Measurements from ENCODE around the gene PLPP1.

The PLPP1 gene

DNA sequence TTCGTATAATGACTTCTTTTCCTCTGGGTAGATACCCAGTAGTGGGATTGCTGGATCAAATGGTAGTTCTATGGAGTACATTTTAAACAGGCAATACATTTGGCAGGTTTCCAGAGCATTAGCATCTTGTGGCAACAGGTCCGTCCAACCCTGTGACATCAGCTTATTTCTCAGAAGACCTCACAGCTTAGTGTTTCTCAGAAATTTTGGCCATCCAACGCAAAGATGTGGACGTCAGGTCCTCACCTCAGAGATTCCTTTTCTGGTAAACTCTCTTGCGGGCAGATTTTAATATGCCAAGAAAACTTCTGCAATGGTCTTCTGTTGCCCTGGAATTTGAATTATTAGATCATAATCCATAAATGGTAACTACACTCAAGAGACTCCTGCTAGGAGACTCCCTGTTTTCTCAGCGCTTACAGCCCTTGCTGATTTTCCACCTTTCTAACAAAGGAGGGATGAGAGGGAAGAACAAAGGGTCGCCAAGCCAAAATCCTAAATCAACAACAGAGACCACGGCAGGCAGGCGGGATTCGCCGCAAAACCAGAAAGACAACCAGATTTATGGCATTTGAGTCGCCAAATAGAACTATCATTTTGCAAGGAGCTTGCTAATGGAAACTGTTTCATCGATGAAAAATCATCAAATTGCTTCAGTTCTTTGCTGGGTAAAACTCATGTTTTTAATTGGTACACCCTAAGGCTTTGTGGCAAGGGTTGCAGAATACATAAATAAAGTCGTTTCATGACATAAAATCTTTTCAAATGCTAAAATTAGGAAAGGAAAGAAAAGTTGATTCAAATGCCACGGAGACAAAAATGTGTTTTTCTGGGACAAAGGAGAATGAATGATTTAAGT, 34.1 kb upstream of the PLPP1 start:
- TF ChIP-seq GATA2 (IDR thresholded peaks at IDR 0.05; ENCODE audit: low read depth, low read length) (no peak), GATA3 (IDR thresholded peaks at IDR 0.05; ENCODE audit: low read depth, low read length) (no peak)

DNA sequence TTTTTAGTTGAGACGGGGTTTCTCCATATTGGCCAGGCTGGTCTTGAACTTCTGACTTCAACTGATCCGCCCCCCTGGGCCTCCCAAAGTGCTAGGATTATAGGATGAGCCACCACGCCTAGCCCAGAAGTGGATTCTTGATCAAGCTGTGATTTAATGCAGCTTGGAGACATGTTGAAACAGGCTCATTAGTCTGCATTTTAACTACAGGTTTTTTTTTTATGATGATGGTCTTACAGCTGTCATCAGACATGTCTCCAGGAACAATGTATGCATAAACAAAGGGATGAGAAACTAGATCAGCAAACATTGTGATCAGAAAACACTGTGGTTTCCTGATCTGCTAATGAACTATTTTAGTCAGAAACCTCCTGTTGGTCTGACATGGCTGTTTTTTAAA, 30.0 kb upstream of the PLPP1 start:
- TF ChIP-seq GATA3 (IDR thresholded peaks at IDR 0.05; ENCODE audit: low read depth, low read length) (no peak), GATA2 (IDR thresholded peaks at IDR 0.05; ENCODE audit: low read depth, low read length) (no peak)

DNA sequence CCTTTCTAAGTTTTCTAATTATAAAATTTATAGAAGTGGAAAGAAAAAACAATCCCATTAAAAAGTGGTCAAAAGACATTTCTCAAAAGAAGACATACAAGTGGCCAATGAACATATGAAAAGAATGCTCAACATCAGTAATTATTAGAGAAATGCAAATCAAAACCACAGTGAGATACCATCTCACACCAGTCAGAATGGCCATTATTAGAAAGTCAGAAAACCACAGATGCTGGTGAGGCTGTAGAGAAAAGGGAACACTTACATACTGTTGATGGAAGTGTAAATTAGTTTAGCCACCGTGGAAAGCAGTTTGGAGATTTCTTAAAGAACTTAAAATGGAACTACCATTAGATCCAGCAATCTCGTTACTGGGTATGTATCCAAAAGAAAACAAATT, 23.7 kb upstream of the PLPP1 start:
- TF ChIP-seq GATA3 (IDR thresholded peaks at IDR 0.05; ENCODE audit: low read depth, low read length): no peak
- TF ChIP-seq GATA2 (IDR thresholded peaks at IDR 0.05; ENCODE audit: low read depth, low read length): no peak

DNA sequence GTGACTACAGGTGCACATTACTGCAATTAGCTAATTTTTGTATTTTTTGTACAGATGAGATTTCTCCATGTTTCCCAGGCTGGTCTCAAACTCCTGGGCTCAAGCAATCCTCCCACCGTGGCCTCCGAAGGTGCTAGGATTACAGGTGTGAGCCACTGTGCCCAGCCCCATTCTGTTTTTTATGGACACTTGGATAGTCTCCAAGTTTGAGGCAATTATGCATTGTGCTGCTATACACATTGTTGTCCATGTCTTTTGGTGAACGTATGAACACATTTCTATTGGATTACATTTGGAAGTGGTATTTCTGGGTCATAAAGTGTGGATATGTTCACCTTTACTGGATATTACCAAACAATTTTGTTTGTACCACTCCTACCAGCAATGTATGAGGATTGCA, 22.4 kb upstream of the PLPP1 start:
- TF ChIP-seq GATA2 (IDR thresholded peaks at IDR 0.05; ENCODE audit: low read depth, low read length): no peak
- no peak for TF ChIP-seq GATA3 (IDR thresholded peaks at IDR 0.05; ENCODE audit: low read depth, low read length)

DNA sequence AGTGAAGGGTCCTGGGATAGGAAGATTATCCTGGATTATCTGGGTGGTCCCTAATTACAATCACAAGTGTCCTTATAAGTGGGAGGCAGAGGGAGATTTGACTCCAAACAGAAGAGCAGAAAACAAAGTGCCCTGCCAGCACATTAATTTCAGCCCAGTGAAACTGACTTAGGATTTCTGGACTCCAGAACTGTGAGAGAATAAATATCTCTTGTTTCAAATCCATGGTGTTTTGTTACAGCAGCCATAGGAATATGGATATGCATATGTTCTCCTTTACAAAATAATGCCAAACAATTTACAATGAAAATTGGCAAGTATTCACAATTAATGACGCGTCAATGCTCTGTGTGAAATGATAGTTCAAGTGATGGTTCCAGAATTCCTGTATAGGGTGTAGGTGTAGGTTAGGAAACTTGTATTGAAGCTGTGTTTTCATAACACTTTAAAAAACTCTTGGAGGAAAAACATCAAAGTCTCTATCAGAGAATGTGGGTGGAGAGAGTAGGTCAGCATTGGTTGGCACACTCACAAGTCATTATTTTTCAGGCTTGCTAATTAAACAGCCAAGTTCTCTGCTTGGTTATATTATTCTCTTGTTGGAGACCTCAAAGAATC, 19.9 kb upstream of the PLPP1 start:
- TF ChIP-seq GATA3 (IDR thresholded peaks at IDR 0.05; ENCODE audit: low read depth, low read length) (no peak), GATA2 (IDR thresholded peaks at IDR 0.05; ENCODE audit: low read depth, low read length) (no peak)

DNA sequence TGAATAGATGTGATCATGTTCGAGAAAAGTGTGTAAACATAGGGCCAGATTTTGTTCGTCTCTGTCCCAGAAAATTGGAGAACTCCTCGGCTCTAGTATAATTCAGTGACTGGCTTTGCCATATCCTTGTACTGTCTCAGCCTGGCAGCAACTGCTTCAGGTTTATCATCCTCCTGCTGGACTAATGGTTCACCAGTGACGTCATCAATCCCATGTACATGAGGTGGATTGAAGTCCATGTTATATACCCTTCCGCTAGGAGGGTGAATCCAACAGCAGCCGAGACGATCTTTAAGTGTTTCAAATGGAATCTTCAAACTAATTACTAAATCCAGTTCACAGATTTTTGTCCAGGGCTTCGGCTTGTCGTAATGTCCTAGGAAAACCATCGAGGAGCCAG, 17.1 kb upstream of the PLPP1 start:
- TF ChIP-seq GATA2 (IDR thresholded peaks at IDR 0.05; ENCODE audit: low read depth, low read length) (no peak), GATA3 (IDR thresholded peaks at IDR 0.05; ENCODE audit: low read depth, low read length) (no peak)

DNA sequence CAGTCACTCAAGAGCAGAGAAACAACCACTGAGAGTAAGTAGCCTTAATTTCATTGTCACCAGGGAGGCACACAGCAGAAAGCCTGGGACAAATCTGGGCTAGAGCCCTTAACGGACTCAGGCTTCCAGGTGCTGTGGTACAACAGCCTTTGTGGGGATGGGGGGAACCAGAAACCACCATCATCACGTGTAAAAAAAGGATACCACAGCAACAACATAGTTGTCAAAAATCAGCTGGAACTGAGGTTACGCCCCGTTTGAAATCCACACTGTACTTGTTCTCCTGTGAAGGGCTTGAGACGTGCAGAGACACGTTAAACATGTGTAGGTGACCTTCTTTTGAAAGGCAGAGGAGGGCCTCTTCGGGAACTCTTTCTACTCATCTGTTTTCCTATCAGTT, 16.6 kb upstream of the PLPP1 start:
- TF ChIP-seq GATA2 (IDR thresholded peaks at IDR 0.05; ENCODE audit: low read depth, low read length) (no peak), GATA3 (IDR thresholded peaks at IDR 0.05; ENCODE audit: low read depth, low read length) (no peak)

DNA sequence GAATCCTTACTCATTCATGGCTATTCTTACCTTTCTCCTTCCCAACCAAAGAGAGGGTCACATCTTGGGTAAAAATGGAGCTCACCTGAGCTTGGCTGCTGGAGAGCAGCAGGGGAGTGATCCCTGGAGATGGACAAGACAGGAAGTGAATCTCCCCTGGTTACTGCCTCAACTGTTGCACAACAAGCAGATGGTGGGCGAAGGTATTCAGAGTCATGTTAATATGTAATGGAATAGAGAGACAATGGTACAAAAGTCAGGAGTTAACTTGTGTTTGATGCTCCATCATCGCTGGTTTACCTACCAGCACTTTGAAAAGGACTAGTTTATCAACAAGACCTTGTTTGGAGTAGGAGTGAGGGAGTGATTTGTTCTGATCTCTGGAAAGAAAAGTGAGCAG, 13.0 kb upstream of the PLPP1 start:
- TF ChIP-seq GATA2 (IDR thresholded peaks at IDR 0.05; ENCODE audit: low read depth, low read length) (no peak), GATA3 (IDR thresholded peaks at IDR 0.05; ENCODE audit: low read depth, low read length) (no peak)

DNA sequence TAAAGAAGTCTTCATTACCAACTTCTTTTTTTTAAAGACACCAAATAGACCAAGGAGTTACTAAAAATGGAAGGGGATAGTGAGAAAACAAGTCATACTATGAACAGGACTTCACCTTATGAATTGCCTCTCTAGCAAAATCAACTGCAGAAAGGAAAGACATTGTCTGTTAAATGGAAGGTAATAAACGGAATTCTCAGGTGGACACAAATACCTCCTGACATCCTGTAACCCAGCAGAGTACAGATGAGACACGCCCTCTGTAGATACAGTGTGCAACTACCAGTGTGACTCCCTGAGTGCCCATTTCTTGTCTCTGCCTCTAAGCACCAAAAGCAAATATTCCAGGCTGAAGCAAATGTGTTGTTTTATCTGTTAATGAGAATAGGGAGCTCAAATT, 12.2 kb upstream of the PLPP1 start:
- TF ChIP-seq GATA3 (IDR thresholded peaks at IDR 0.05; ENCODE audit: low read depth, low read length) (no peak), GATA2 (IDR thresholded peaks at IDR 0.05; ENCODE audit: low read depth, low read length) (no peak)

DNA sequence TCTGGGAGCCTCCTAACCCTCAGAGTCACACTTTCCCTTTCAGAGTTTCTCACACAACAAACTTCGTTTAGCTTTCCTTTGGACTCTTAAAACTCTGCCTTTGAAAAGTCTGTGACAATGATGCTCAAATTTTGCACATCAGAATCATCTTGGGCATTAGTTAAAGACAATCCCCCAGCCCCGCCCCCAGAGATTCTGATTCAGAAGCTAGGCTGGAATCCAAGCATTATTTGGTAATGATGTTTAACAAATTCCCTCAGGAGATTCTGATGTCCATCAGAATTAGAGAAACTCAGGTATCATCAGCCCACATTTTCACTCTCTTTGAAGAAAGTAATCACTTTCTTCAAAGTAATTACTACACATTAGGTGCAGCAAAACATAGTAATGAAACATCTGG, 9.6 kb upstream of the PLPP1 start:
- no peak for TF ChIP-seq GATA3 (IDR thresholded peaks at IDR 0.05; ENCODE audit: low read depth, low read length)
- TF ChIP-seq GATA2 (IDR thresholded peaks at IDR 0.05; ENCODE audit: low read depth, low read length): no peak

DNA sequence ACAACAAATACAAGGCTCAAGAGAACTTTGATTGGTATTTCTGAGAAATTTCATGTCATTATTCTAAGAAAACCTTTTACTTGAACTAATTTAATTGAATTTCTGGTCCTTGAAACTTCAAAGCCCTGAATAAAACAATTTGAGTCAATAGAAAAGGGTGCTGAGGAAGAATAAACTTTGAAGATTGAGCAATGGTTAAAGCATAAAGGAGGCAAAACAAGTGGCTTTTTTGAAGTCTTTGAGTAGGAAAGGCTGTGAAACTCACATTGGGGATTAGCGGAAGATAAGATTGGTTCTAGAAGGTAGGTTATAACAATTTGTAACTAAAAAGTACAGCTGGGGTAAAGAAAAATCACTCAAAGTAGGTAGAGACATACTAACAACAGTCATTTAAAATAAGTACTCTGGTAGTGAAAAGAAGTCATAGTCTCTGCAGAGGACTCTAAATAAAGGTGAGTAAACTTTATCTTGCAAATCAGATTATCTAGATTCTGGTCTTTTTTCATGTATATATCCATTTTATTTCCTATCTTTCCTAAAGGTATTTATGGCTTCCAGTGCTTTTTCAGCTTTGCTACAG, 6.4 kb upstream of the PLPP1 start:
- TF ChIP-seq GATA2 (IDR thresholded peaks at IDR 0.05; ENCODE audit: low read depth, low read length): no peak
- TF ChIP-seq GATA3 (IDR thresholded peaks at IDR 0.05; ENCODE audit: low read depth, low read length): no peak

DNA sequence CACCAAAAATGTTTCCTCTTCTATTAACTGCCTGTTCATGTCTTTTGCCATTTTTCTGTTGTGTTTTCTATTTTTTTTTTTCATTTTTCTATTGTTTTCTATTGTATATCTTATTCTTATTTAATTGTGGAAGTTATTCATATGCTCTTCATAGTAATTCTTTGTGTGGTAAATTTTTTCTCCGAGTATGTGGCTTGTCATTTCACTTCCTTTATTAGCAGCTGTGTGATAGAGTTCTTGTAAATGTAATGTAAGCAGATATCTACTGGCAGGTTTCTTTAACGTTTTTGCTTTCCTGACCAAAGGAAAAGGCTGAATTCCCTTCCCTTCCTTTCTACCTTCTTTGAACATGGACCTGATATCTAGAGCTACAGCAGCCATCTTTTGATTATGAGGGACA, 5.8 kb upstream of the PLPP1 start:
- TF ChIP-seq GATA2 (IDR thresholded peaks at IDR 0.05; ENCODE audit: low read depth, low read length) (no peak), GATA3 (IDR thresholded peaks at IDR 0.05; ENCODE audit: low read depth, low read length) (no peak)

DNA sequence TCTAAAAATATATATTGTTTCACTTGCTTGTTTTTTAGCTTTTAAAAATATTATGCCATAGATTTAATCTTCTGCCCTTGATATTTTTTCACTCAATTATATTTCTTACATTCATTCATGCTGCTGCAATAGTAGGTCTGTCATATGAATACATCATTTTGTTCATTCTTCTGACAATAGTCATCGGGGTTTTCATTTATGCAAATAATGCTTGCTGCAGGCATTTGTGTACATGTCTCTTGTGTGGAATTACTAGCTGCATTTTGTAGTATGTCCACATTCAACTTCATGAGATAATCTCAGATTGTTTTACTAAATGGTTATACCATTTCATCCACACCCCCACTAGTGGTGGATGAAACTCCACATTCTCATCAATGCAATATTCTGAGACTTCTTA, 5.3 kb upstream of the PLPP1 start:
- TF ChIP-seq GATA3 (IDR thresholded peaks at IDR 0.05; ENCODE audit: low read depth, low read length): no peak
- TF ChIP-seq GATA2 (IDR thresholded peaks at IDR 0.05; ENCODE audit: low read depth, low read length): no peak

DNA sequence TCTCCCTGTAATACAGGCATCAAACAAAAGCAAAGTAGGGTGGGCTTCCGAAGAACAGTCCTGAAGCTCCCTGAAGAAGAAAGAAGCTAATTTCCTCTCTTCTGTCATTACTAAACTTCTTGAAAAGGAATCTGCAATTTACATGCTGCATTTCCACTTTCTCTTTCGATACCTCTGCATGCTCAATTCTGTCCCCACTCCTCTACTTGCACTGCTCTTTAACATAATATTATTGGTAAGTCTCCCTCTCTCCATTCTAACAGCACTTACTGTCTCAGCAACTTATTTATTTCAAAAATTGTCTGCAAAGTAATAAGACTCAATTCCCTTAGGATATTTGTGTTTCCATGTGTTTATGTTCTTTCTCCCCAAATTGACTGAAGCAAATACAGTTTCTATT, 3.9 kb upstream of the PLPP1 start:
- TF ChIP-seq GATA2 (IDR thresholded peaks at IDR 0.05; ENCODE audit: low read depth, low read length) (no peak), GATA3 (IDR thresholded peaks at IDR 0.05; ENCODE audit: low read depth, low read length) (no peak)

Measured in SH-SY5Y (cell line).